Suprapubic skin (tissue), 4 donors: Measurements from ENCODE around the gene ZNF784.

Experiments used
- CTCF ChIP-seq, 2 donors: fragments of 200-600 bp in 1 of 2; fragments of 450-650 bp in 1 of 2; sonication (generic) in 1 of 2; IDR thresholded peaks; one replicate each; pipeline ENCODE4 v1.5.1; 2016 to 2019; ENCODE audit warnings: antibody characterized with exemption in 2 of 2, mild to moderate bottlenecking in 1 of 2, moderate library complexity in 1 of 2
- EP300 ChIP-seq: sonication (generic); formaldehyde crosslinking; IDR thresholded peaks from one replicate; pipeline ENCODE4 v1.6.1; 2017; ENCODE audit warnings: antibody characterized with exemption
- POLR2A ChIP-seq, 2 donors: fragments of 450-650 bp; IDR thresholded peaks; one replicate each; pipeline ENCODE4 v1.6.1; 2017; ENCODE audit warnings: antibody characterized with exemption in 2 of 2, mild to moderate bottlenecking in 2 of 2, moderate library complexity in 2 of 2
- POLR2AphosphoS5 ChIP-seq, 3 donors: sonication (generic); formaldehyde crosslinking; IDR thresholded peaks; one replicate each; pipeline ENCODE4 v1.6.1; 2017; ENCODE audit warnings: antibody characterized with exemption in 3 of 3

DNA sequence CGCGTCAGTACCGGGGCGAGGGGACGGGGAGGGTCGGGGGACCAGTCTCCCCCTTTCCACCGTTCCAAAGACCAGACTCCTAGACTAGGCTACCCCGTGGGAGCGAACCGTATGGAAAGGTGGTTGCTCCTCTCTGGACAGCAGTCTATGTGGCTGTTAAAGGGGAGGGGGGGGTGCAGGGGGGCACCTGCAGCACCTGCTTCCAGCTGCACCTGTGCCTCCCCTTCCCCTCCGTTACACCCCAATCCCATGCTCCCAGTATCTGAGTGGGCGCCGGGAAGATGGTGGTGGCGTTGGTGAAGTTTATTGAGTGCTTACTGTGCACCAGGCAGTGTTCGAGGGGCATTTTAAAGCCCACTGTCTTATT, 23.7 kb downstream of the ZNF784 start:
- TF ChIP-seq POLR2A (IDR thresholded peaks at IDR 0.05) = no peak
- no peak for TF ChIP-seq EP300
- TF ChIP-seq CTCF (IDR thresholded peaks at IDR 0.05) = no peak
- no peak for TF ChIP-seq POLR2AphosphoS5 (IDR thresholded peaks at IDR 0.05)
